NOMO-1 (cell line): Measurements from ENCODE around the gene TAF1B.

ENCODE experiments used
- DNase-seq, 2 experiments: peaks; one replicate each; lab custom pipeline; 2025; ENCODE audit not compliant: unreplicated experiment in 2 of 2; lab: John Stamatoyannopoulos, UW

The TAF1B gene

GRCh38 chr2:9807555-9808305 lies 35.5 kb upstream of the TAF1B start:
- DNase-seq: no peak

GRCh38 chr2:9808334-9809063 lies 34.8 kb upstream of the TAF1B start:
- no peak for DNase-seq

DNA sequence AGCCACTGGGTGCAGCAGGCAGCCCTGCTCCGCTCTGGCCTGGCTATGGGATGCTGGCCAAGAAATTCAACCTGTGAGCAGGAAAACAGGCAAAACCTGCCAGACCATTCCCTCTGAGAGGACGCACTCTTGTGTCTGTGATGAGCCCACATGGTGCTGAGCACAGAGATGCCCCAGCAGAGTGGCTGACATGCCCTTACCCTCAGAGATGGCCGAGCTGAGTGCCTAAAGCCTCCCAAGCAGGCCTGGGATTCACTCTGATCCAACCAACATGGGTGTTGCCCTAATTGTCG lies 34.3 kb upstream of the TAF1B start:
- no peak for DNase-seq

GRCh38 chr2:9809448-9810088 lies 33.7 kb upstream of the TAF1B start:
- no peak for DNase-seq

DNA sequence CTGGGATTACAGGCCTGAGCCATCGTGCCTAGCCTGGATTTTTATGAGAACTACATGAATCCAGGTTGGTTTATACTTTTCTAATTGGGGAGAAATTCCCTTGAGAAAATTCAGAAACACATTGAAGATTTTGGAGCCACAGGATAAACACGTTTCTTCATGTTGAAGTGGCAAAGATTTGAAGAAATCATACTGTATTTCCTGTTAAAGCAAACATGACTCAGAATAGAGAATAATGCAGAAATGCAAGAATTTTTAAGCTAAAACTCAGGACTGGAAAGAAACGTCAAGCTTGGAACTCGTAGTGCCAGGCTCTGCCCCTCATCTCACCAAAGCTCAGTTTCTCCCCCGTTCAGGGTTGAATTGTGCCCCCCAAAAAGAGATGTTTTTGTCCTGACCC lies 32.1 kb upstream of the TAF1B start:
- DNase-seq: no peak

- DNase-seq: no peak
Measured at GRCh38 chr2:9811679-9812511, 31.4 kb upstream of the TAF1B start.

- no peak for DNase-seq
Measured at GRCh38 chr2:9812945-9813311, 30.3 kb upstream of the TAF1B start.

GRCh38 chr2:9813312-9814128 lies 29.8 kb upstream of the TAF1B start:
- peak; percentile 46 to 57 for DNase-seq

DNA sequence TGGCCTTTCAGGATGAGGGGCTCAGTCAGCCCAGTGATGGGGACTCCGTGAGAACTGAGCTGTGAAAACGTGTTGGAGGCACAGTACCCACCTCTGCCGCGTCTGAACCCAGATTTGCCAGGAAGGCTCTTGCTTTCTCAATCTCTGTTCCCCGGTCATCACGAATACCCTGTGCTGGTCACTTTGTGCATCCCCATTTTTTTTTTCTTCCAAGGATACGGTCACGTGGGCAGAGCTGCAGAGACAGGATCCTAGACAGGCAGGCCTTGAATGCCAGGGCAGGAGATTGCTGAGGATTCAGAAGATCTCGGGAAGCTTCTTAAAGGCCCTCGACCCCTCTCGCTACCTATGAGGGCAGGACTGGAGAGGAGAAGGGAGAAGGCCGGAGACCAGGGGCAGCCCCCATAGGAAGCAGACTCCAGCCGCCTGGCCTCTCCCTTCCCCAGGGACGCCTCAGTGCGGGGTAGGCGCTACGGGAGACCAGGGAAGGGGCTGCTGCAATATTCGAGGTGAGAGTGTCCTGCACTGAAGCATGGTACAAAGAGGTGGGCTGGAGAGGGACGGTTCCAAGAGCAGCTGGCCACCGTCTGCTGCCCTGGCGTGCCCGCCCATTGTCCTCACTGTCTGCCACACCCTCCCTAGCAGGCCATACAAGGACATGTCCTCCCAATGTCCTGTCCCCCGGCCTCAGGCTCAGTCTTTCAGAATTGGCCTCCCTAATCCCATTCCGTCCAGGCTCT lies 29.0 kb upstream of the TAF1B start:
- no peak for DNase-seq

DNA sequence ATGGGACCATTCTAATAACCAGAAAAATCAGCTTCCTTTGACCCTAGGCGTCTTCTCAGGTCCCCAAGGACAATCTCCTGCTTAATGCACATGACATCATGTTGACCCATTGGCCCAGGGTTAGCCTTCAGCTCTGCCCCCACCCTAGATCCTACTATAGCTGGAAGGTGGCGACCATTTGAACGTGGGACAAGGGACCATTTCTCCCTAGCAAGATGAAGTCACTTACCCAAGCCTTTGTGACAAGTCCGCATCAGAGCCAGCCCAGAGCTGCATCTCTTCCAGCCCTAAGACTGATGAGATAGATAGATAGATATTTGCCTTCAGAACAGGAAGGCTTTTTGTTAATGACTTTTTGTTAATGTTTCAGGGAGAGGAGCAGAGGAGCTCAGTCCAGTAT lies 28.2 kb upstream of the TAF1B start:
- no peak for DNase-seq

- no peak for DNase-seq
Measured at GRCh38 chr2:9815844-9816279, 27.4 kb upstream of the TAF1B start.

GRCh38 chr2:9818097-9818496 lies 25.2 kb upstream of the TAF1B start:
- DNase-seq: no peak

DNA sequence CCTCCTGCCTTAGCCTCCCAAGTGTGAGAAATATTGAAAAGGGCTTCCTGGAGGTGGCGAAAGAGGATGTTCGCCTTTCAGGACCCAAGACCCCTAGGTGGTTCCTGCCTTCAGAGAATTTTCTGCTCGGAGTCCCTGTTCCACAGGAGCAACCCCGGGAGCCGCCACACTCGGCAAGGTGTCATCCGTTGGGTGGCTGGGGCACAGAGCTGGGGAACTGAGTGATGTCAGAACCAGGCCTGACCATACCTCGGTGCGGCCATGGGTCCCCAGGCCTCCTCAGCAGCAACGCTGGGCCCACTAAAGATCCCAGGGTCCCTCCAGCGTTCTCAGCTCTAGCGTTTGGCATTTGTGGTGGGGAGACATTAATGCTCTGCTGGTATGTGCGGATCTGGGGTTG lies 23.7 kb upstream of the TAF1B start:
- no peak for DNase-seq

GRCh38 chr2:9820020-9820973 lies 23.0 kb upstream of the TAF1B start:
- DNase-seq: no peak

DNA sequence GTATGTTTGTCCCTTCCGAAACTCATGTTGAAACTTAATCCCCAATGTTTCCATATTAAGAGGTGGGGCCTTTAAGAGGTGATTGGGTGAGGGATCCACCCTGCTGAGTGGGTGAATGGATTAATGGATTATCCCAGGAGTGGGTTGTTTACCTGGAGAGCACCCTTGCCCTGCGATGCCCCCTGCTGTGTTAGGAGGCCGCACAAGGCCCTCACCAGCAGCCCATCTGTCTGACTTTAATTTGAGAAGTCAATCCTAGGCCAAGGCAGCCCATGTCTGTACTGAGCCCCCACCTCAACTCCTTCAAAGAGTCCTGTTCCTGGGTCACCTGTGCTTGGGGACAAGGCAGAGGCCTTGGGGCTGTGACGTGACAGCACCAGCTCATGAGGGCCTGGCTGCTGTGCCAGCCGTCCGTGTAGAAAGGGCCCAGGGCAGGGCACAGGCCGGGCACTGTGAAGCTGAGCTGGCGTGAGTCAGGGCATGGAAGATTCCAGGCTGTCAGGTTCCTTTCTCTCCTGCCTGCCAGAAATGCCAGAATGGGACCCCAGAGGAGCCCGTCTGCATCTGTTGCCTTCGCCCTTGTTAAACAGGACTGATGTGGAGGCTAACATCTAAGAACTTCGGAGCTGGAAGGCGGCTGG lies 21.3 kb upstream of the TAF1B start:
- no peak for DNase-seq

DNA sequence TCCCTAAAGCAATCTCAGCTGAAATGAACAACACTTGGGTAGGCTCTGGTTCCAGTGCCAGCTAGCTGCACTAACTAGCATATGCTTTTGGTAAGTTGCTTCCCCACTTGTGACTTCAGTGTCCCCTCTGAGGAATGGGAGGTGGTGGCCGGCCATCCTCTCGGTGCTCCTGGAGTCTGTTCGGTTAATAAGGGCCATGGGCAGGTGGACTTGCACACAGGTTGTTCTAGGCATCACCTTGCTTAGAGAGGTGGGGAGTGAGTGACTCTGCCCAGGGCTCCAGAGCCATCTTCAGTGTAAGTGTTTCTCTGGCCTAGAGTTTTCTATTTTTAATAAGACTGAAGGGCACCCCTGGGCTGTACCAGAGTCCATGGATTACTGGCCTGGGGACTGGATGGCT lies 18.8 kb upstream of the TAF1B start:
- no peak for DNase-seq

DNA sequence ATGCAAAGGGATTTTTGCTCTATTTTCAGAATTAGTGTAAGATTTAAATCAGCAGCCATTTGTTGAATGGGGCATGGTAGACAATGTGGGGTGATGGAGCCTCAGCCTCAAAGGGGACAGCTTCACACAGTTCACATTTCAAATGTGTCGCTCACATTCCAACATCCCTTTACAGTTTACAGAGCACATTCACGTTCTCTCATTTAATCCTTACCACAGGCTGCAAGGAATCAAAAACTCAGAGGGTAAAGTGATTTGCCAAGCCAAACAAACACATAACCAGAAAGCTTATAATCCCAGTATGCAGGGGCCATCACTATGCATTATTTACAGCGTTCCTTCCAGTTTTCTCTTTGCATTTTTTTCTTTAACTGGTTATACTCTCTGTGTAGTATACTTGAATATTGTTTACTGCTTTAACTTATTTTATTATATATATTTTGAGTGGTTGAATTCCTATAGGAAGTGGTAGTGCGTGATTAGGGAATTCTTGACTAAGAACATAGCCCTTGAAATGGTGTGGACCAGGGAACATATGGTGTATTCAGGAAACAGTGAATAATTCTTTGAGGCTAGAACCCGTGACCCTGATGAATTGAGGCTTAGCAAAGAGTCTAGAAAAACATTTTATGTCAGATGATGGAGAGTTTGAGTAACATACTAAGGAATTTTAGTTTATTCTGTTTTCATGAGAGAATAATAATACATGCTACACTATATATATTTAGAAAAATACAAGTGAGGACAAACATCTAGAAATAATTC lies 18.1 kb upstream of the TAF1B start:
- no peak for DNase-seq
